Activated naive CD4-positive, alpha-beta T cell treated with anti-CD3 and anti-CD28 coated beads, Interleukin-2, amount 10 ng/mL, durations not matched to agents 7 days and 5 days (primary cell): ENCODE measurements around the gene GAS1.
A peak's percentile ranks its signal among the peaks of the same experiment; 100 is the strongest.

Experiments used
- CTCF ChIA-PET: fragments of 350-600 bp; sonication (Branson Sonifier 250); formaldehyde crosslinking; loops from one replicate; lab custom pipeline; 2021; ENCODE audit warnings: antibody characterized with exemption; lab: Charles Lee
- DNase-seq: peaks from one replicate; pipeline ENCODE4 v3.0.0-alpha.2; 2020
- H3K27ac Mint-ChIP-seq: one replicate; pipeline ENCODE4 v1.8.0; 2021; ENCODE audit warnings: mild to moderate bottlenecking, moderate library complexity, mixed read lengths
- H3K27me3 Mint-ChIP-seq: one replicate; pipeline ENCODE4 v1.8.0; 2021; ENCODE audit warnings: mild to moderate bottlenecking, mixed read lengths
- H3K36me3 Mint-ChIP-seq: one replicate; pipeline ENCODE4 v1.8.0; 2021; ENCODE audit warnings: mixed read lengths
- H3K4me1 Mint-ChIP-seq: one replicate; pipeline ENCODE4 v1.8.0; 2021; ENCODE audit warnings: mixed read lengths
- H3K4me3 Mint-ChIP-seq: one replicate; pipeline ENCODE4 v1.8.0; 2021; ENCODE audit warnings: mild to moderate bottlenecking, moderate library complexity, mixed read lengths
- H3K9me3 Mint-ChIP-seq: one replicate; pipeline ENCODE4 v1.8.0; 2021; ENCODE audit warnings: mixed read lengths

Gene GAS1

DNA sequence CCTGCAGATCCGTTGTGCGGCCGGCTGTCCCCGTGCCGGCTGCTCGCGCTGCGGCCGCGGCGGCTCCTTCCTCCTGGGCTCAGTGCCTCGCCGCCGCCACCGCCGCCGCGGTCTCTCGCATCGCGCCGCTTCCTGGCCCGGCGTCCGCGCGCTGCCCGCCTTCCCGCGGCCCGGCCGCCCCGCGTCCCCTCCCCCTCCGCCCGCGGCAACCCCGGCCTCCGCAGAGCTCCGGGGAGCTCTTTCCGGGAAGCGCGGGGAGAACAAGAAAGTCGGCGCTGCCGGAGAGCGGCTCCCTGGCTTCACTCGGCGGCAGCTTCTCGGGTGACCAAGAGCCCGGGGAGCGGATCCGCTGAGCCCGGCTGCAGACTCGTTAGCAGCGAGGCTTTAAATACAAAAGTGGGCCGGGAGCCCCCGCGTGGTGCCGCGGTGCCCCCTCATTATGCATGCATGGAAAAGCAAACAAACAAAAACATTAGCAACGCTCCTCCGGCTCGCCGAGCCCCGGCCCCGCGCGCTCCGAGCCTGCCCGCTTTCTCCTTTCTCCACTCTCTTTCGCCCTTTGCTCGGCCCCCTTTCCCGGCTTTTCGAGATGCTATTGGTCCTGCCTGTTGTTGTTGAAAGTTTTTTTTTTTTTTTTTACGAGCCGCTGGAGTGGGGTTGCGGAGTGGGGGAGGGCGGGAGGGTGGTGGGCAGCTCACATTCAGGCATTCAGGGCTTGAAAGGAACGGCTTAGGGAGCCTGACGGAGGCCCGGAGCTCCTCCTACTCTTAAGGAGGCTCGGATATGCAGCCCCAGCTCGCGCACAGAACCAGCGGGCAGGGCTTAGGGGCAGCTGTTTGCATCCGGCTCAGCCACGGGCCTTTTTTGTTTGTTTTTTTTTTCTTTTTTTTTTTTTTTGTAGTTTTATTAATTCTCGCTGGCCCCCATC is at the start of gene GAS1:
Gene GAS1 (minus strand): TSS at position 361 of the 928 bp plus-strand sequence. CDS start 727 bp downstream, outside the sequence.
- CTCF ChIA-PET = interaction anchor here (0.9 kb wide), 1 partner anchor 21 kb away, joined by 3 read pairs; no protein-coding TSS in a partner anchor

GRCh38 chr9:86994231-86994630 is 46.9 kb upstream of the GAS1 start:
- CTCF ChIA-PET = no interaction called here
- Mint-ChIP-seq H3K4me1 (no peaks in the 10 kb centered on the region), H3K27ac (no peak overlapping the region), H3K4me3 (no peak overlapping the region), H3K27me3 (peaks cover 5% of the 10 kb centered on the region), H3K9me3 (no peaks in the 10 kb centered on the region), H3K36me3 (no peaks in the 10 kb centered on the region)
- DNase-seq = no peak

More for the DNA sequence above, at the start of gene GAS1:
- no peaks in the 10 kb centered on the region for H3K36me3 Mint-ChIP-seq
- H3K4me3 Mint-ChIP-seq = peak within 1 kb of the TSS; percentile 80
- peaks cover 37% of the 10 kb centered on the region for H3K27me3 Mint-ChIP-seq
- DNase-seq = peak; percentile 83
- peaks cover 2% of the 10 kb centered on the region for H3K9me3 Mint-ChIP-seq
- peaks cover 20% of the 10 kb centered on the region for H3K4me1 Mint-ChIP-seq
- peak within 1 kb of the TSS; percentile 84 for H3K27ac Mint-ChIP-seq

GRCh38 chr9:86993830-86994229 is 46.5 kb upstream of the GAS1 start:
- no peak for DNase-seq
- Mint-ChIP-seq H3K27ac (no peak overlapping the region), H3K36me3 (no peaks in the 10 kb centered on the region), H3K9me3 (no peaks in the 10 kb centered on the region), H3K4me1 (no peaks in the 10 kb centered on the region), H3K27me3 (peaks cover 5% of the 10 kb centered on the region), H3K4me3 (no peak overlapping the region)
- CTCF ChIA-PET = no interaction called here

- CTCF ChIA-PET = no interaction called here
- Mint-ChIP-seq H3K36me3 (no peaks in the 10 kb centered on the region), H3K4me3 (no peak overlapping the region), H3K9me3 (no peaks in the 10 kb centered on the region), H3K27ac (no peak overlapping the region), H3K4me1 (no peaks in the 10 kb centered on the region), H3K27me3 (peaks cover 5% of the 10 kb centered on the region)
- no peak for DNase-seq
Observed at GRCh38 chr9:86991077-86991476, 43.8 kb upstream of the GAS1 start.

- H3K36me3 Mint-ChIP-seq = no peaks in the 10 kb centered on the region
- CTCF ChIA-PET = no interaction called here
- H3K27me3 Mint-ChIP-seq = peaks cover 5% of the 10 kb centered on the region
- peaks cover 1% of the 10 kb centered on the region for H3K9me3 Mint-ChIP-seq
- H3K4me1 Mint-ChIP-seq = no peaks in the 10 kb centered on the region
- H3K27ac Mint-ChIP-seq = no peak overlapping the region
- H3K4me3 Mint-ChIP-seq = no peak overlapping the region
- no peak for DNase-seq
Observed at GRCh38 chr9:86990290-86990689, 43.0 kb upstream of the GAS1 start.

DNA sequence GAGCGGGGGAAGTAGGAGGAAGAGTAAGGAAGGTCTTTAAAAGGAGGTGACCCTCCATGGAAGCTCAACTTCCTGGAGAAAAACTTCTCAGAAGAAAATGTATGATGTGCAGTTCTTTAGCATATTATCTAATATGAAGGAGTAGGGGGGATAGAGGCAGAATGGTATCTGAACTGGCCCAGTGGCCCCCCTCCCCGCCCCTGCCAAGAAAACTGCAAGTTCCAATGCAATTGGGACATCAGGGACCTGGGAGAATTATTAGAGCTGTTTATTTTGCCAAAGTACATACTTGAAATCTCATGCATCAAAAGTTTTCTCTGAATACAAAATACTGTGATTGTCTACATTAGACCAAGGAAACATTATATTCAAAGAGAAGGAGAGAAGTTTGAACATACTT is 40.6 kb upstream of the GAS1 start:
- H3K4me1 Mint-ChIP-seq = no peaks in the 10 kb centered on the region
- DNase-seq = no peak
- no peak overlapping the region for H3K4me3 Mint-ChIP-seq
- peaks cover 5% of the 10 kb centered on the region for H3K27me3 Mint-ChIP-seq
- no peaks in the 10 kb centered on the region for H3K36me3 Mint-ChIP-seq
- no peak overlapping the region for H3K27ac Mint-ChIP-seq
- CTCF ChIA-PET = no interaction called here
- peaks cover 1% of the 10 kb centered on the region for H3K9me3 Mint-ChIP-seq

DNA sequence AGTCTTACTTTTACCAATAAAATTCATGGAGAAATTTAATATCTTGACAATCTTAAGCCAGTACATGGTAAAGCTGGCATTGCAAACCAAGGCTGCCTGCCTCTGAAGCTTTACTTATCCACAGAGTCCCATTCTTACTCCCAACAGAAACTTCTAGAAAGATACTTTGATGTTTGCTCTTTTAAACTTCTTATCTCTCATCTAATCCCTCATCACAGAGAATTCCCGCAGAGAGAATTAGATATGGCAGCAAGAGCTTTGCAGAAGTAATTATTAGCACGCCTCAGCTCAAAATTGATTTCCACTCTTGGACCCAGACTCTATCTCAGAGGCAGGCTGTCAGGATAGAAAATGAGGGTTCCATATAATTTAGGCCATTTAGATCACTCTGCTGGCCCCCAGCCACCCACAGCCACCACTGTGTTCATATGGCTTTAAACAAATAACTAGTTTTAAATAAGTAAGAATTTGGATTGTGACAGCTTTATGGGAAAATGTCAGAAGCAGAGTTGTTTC is 37.9 kb upstream of the GAS1 start:
- no peaks in the 10 kb centered on the region for H3K36me3 Mint-ChIP-seq
- no peaks in the 10 kb centered on the region for H3K4me1 Mint-ChIP-seq
- no peak for DNase-seq
- peaks cover 1% of the 10 kb centered on the region for H3K9me3 Mint-ChIP-seq
- CTCF ChIA-PET = no interaction called here
- no peak overlapping the region for H3K27ac Mint-ChIP-seq
- peaks cover 3% of the 10 kb centered on the region for H3K27me3 Mint-ChIP-seq
- H3K4me3 Mint-ChIP-seq = no peak overlapping the region

DNA sequence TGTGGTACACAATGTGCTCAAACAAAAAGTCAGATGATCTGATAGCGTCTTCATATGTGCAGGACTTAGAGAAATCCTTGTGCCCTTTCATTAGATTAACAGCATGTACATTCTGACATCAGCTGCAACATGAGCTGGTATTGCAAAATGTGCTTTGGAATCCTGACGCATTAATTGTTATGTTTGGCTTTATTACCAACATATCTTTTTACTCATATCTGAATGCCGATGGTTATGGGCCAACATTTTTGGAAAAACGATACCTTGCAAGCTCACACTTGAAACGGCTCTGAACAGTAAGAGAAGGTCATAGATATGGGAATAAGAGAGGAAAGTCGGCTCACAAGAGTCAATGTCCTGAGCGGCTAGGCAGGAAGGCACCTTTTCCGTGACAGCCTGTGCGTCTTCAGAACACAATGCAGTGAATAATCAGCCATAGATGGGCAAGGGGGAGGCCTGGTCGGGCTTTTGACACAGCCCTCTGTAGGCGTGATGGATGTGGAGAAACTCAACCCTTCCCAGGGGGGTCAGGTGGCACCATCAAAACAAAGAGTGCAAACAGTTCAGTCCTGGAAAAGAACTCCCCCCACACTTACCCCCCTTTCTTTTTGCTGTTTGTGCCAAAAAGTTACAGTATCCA is 36.4 kb upstream of the GAS1 start:
- DNase-seq = no peak
- no peak overlapping the region for H3K27ac Mint-ChIP-seq
- H3K4me1 Mint-ChIP-seq = no peaks in the 10 kb centered on the region
- H3K36me3 Mint-ChIP-seq = no peaks in the 10 kb centered on the region
- H3K9me3 Mint-ChIP-seq = peaks cover 1% of the 10 kb centered on the region
- CTCF ChIA-PET = no interaction called here
- no peak overlapping the region for H3K4me3 Mint-ChIP-seq
- H3K27me3 Mint-ChIP-seq = peaks cover 6% of the 10 kb centered on the region

GRCh38 chr9:86983249-86983619 is 35.9 kb upstream of the GAS1 start:
- CTCF ChIA-PET = no interaction called here
- Mint-ChIP-seq H3K4me1 (no peaks in the 10 kb centered on the region), H3K36me3 (no peaks in the 10 kb centered on the region), H3K27me3 (peaks cover 6% of the 10 kb centered on the region), H3K4me3 (no peak overlapping the region), H3K9me3 (peaks cover 1% of the 10 kb centered on the region), H3K27ac (no peak overlapping the region)
- DNase-seq = no peak

DNA sequence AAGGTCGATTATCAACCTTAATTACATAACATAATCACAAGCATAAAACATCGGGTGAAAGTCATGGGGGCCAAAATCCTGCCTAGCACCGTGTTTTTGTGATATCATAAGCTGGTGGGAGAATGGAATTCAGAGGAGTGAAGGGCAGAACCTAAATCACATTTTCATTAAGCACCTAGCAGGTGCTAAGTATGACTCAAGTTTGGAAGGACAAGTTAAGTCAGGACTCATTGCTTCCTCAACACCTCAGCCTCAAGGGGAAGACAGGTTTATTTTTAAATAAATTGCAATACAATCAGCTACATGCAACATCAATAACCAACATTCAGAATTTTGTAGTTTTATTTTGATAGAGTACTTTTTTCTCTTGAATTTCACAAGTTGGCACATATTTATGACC is 33.5 kb upstream of the GAS1 start:
- H3K36me3 Mint-ChIP-seq = no peaks in the 10 kb centered on the region
- no peak overlapping the region for H3K27ac Mint-ChIP-seq
- CTCF ChIA-PET = no interaction called here
- DNase-seq = no peak
- no peaks in the 10 kb centered on the region for H3K4me1 Mint-ChIP-seq
- H3K9me3 Mint-ChIP-seq = peaks cover 1% of the 10 kb centered on the region
- H3K4me3 Mint-ChIP-seq = no peak overlapping the region
- H3K27me3 Mint-ChIP-seq = peaks cover 6% of the 10 kb centered on the region

GRCh38 chr9:86979657-86980056 is 32.4 kb upstream of the GAS1 start:
- H3K9me3 Mint-ChIP-seq = no peaks in the 10 kb centered on the region
- no peak for DNase-seq
- CTCF ChIA-PET = no interaction called here
- peaks cover 6% of the 10 kb centered on the region for H3K27me3 Mint-ChIP-seq
- no peak overlapping the region for H3K4me3 Mint-ChIP-seq
- H3K36me3 Mint-ChIP-seq = no peaks in the 10 kb centered on the region
- no peaks in the 10 kb centered on the region for H3K4me1 Mint-ChIP-seq
- no peak overlapping the region for H3K27ac Mint-ChIP-seq

DNA sequence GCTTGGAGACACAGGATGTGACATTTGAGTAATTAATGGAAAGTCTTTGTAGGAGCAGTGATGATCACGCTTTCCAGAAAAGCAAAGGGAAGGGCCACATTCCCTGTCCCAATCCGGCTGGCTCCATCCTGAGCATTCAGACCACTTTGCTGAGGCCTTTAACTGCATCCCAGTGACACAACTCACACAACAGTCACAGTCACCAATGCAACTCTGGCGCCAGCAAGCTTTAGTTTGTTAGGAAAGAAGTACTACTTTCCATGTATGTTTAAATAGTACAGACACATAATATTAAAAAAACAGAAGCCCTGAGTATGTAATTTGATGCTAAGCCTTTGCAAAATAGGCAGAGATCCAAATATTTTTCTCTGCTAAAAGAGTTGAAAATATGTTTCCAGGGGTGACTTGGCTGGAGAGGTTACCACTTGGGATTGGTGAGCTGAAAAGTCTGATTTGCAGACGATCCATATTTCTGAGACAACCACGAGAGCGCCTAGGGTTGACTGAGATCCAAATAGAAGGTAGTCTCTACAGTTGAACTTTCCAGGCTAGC is 31.7 kb upstream of the GAS1 start:
- H3K4me3 Mint-ChIP-seq = no peak overlapping the region
- H3K4me1 Mint-ChIP-seq = no peaks in the 10 kb centered on the region
- H3K9me3 Mint-ChIP-seq = no peaks in the 10 kb centered on the region
- H3K27ac Mint-ChIP-seq = no peak overlapping the region
- DNase-seq = no peak
- CTCF ChIA-PET = no interaction called here
- no peaks in the 10 kb centered on the region for H3K36me3 Mint-ChIP-seq
- H3K27me3 Mint-ChIP-seq = peaks cover 13% of the 10 kb centered on the region

DNA sequence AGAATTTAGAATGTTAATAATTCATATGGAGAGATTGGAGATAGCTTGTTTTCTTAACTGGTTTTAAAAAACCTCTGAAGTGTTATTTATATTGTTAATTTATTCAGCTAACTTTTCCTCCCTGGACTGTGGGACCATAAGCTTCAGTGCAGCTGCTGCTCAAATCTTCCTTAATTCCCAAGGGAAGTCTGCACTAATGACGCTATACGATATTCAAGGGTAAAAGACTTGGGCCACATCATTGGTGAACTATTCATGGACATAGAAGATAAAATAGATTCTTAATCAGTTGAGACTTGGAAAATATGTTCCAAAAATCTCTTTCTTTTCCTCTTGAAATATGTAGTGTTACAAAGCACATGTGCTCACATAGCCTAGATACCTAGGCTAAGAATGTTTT is 31.1 kb upstream of the GAS1 start:
- no peaks in the 10 kb centered on the region for H3K9me3 Mint-ChIP-seq
- H3K27me3 Mint-ChIP-seq = peaks cover 15% of the 10 kb centered on the region
- H3K4me3 Mint-ChIP-seq = no peak overlapping the region
- H3K4me1 Mint-ChIP-seq = no peaks in the 10 kb centered on the region
- DNase-seq = no peak
- H3K36me3 Mint-ChIP-seq = no peaks in the 10 kb centered on the region
- CTCF ChIA-PET = interaction anchor here (0.6 kb wide), 1 partner anchor 10 kb away, joined by 3 read pairs; no protein-coding TSS in a partner anchor
- H3K27ac Mint-ChIP-seq = no peak overlapping the region

DNA sequence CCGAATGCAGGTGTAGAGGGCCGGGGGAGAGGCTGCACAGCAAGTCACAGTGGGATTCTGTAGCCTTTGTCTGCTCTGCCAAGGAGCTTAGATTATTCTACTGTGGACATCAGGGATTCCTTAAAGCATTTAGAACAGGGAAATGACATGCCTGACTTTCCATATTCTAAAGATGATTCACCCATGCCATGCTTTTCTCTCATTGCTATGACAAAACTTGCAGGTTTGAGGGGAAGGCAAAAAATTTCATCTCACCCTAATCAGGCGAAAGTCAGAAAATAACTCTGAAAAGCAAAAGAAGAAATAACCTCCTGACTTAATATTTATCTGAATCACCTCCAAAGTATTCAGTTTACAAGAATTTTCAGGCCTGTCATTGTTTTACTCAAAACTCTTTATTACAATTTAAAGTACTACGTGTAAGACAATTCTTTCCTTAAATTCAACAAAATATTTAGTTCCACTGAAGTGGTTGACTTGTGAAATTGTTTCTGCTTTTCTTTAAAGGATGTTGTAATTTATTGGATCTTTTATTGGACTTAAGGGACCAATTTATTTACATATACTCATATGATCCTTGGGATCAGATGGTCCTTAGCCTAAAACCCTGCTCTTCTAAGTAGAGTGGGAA is 30.0 kb upstream of the GAS1 start:
- no peak overlapping the region for H3K4me3 Mint-ChIP-seq
- H3K36me3 Mint-ChIP-seq = no peaks in the 10 kb centered on the region
- peaks cover 12% of the 10 kb centered on the region for H3K27me3 Mint-ChIP-seq
- H3K4me1 Mint-ChIP-seq = no peaks in the 10 kb centered on the region
- CTCF ChIA-PET = no interaction called here
- no peaks in the 10 kb centered on the region for H3K9me3 Mint-ChIP-seq
- no peak overlapping the region for H3K27ac Mint-ChIP-seq
- no peak for DNase-seq
